H9 (cell line): Measurements from ENCODE around the gene TMCC3. TPM values are rescaled to one million over a fixed set of nuclear protein-coding genes. Genes with fewer than 3 reads are reported as not detected.

Source experiments
- DNase-seq: peaks from one replicate; pipeline ENCODE4 v3.0.0-alpha.2; 2017
- H2AFZ ChIP-seq: one replicate; pipeline ENCODE4 v1.6.1; 2013; ENCODE audit warnings: mild to moderate bottlenecking, low read length, control low read depth, moderate library complexity
- H2AK5ac ChIP-seq: 2 replicates; pipeline ENCODE4 v1.6.1; 2013; ENCODE audit warnings: low read length, control low read depth, mixed read lengths; ENCODE audit not compliant: insufficient read length
- H2BK120ac ChIP-seq: one replicate; pipeline ENCODE4 v1.6.1; 2013; ENCODE audit warnings: low read depth, mild to moderate bottlenecking, low read length, control low read depth, inconsistent platforms; ENCODE audit not compliant: poor library complexity, severe bottlenecking
- H2BK12ac ChIP-seq: 2 replicates; pipeline ENCODE4 v1.6.1; 2013; ENCODE audit warnings: low read length, control low read depth, mixed read lengths, low read depth; ENCODE audit not compliant: insufficient read length
- H2BK15ac ChIP-seq: 2 replicates; pipeline ENCODE4 v1.6.1; 2013; ENCODE audit warnings: low read depth, low read length, control low read depth
- H2BK20ac ChIP-seq: one replicate; pipeline ENCODE4 v1.6.1; 2013; ENCODE audit warnings: low read depth, mild to moderate bottlenecking, low read length, control low read depth, inconsistent platforms; ENCODE audit not compliant: poor library complexity, severe bottlenecking
- H2BK5ac ChIP-seq: 2 replicates; pipeline ENCODE4 v1.6.1; 2013; ENCODE audit warnings: low read length, control low read depth, mixed read lengths; ENCODE audit not compliant: insufficient read length
- H3K14ac ChIP-seq: 2 replicates; pipeline ENCODE4 v1.6.1; 2013; ENCODE audit warnings: low read length, control low read depth; ENCODE audit not compliant: insufficient read depth
- H3K18ac ChIP-seq: 2 replicates; pipeline ENCODE4 v1.6.1; 2013; ENCODE audit warnings: low read depth, mild to moderate bottlenecking, mixed read lengths, low read length, control low read depth; ENCODE audit not compliant: insufficient read length
- H3K23ac ChIP-seq: 2 replicates; pipeline ENCODE4 v1.6.1; 2013; ENCODE audit warnings: low read length, control low read depth, mixed read lengths, low read depth; ENCODE audit not compliant: insufficient read length
- H3K23me2 ChIP-seq: 2 replicates; pipeline ENCODE4 v1.6.1; 2013; ENCODE audit warnings: low read depth, mild to moderate bottlenecking, mixed read lengths, low read length, control low read depth; ENCODE audit not compliant: insufficient read length, poor library complexity, severe bottlenecking
- H3K27ac ChIP-seq: 2 replicates; pipeline ENCODE4 v1.5.1; 2013; ENCODE audit warnings: low read length, control low read depth, mixed read lengths, low read depth; ENCODE audit not compliant: insufficient read length
- H3K27me3 ChIP-seq: 2 replicates; pipeline ENCODE4 v1.6.1; 2013; ENCODE audit warnings: low read length, control low read depth, inconsistent platforms; ENCODE audit not compliant: insufficient read depth
- H3K4ac ChIP-seq: 2 replicates; pipeline ENCODE4 v1.6.1; 2013; ENCODE audit warnings: low read depth, mild to moderate bottlenecking, control low read depth, inconsistent platforms, low read length, moderate library complexity
- H3K4me1 ChIP-seq: 2 replicates; pipeline ENCODE4 v1.6.1; 2013; ENCODE audit warnings: low read length, control low read depth, inconsistent platforms; ENCODE audit not compliant: insufficient read depth
- H3K4me2 ChIP-seq: 2 replicates; pipeline ENCODE4 v1.6.1; 2013; ENCODE audit warnings: low read length, control low read depth, mixed read lengths; ENCODE audit not compliant: insufficient read length, insufficient read depth
- H3K56ac ChIP-seq: 2 replicates; pipeline ENCODE4 v1.6.1; 2013; ENCODE audit warnings: low read depth, mild to moderate bottlenecking, mixed read lengths, low read length, control low read depth; ENCODE audit not compliant: insufficient read length
- H3K79me1 ChIP-seq: 2 replicates; pipeline ENCODE4 v1.6.1; 2013; ENCODE audit warnings: low read depth, mild to moderate bottlenecking, moderate library complexity, low read length, control low read depth, inconsistent platforms; ENCODE audit not compliant: insufficient read depth, poor library complexity, severe bottlenecking
- H3K79me2 ChIP-seq: 2 replicates; pipeline ENCODE4 v1.6.1; 2013; ENCODE audit warnings: low read length, control low read depth, inconsistent platforms; ENCODE audit not compliant: insufficient read depth
- H3K9ac ChIP-seq: 2 replicates; pipeline ENCODE4 v1.6.1; 2013; ENCODE audit warnings: low read length, control low read depth, mixed read lengths; ENCODE audit not compliant: insufficient read length; ENCODE audit errors: extremely low read depth
- H3K9me3 ChIP-seq: one replicate; pipeline ENCODE4 v1.6.1; 2013; ENCODE audit warnings: low read depth, low read length, inconsistent platforms; ENCODE audit not compliant: control insufficient read depth
- H3T11ph ChIP-seq: one replicate; pipeline ENCODE4 v1.6.1; 2013; ENCODE audit warnings: mild to moderate bottlenecking, low read length, control low read depth, inconsistent platforms
- H4K20me1 ChIP-seq: one replicate; pipeline ENCODE4 v1.6.1; 2013; ENCODE audit not compliant: control insufficient read depth, insufficient read length, insufficient read depth
- H4K5ac ChIP-seq: 2 replicates; pipeline ENCODE4 v1.6.1; 2013; ENCODE audit warnings: low read depth, mild to moderate bottlenecking, mixed read lengths, low read length, control low read depth; ENCODE audit not compliant: insufficient read length
- H4K8ac ChIP-seq: replicated peaks from 2 replicates; pipeline ENCODE4 v1.6.1; 2013; ENCODE audit warnings: low read length, control low read depth, mixed read lengths, low read depth; ENCODE audit not compliant: insufficient read length
- H4K91ac ChIP-seq: 2 replicates; pipeline ENCODE4 v1.6.1; 2013; ENCODE audit warnings: low read depth, mild to moderate bottlenecking, moderate library complexity, mixed read lengths, low read length, control low read depth; ENCODE audit not compliant: insufficient read length
- H3K27ac Mint-ChIP-seq, 3 experiments: 2 replicates in 2 of 3; 3 replicates in 1 of 3; pipeline ENCODE4 v1.8.0; 2020 to 2021; ENCODE audit warnings: mixed read lengths in 3 of 3, mild to moderate bottlenecking in 1 of 3, moderate library complexity in 1 of 3
- H3K27me3 Mint-ChIP-seq: 2 replicates; pipeline ENCODE4 v1.8.0; 2021; ENCODE audit warnings: low read depth, mild to moderate bottlenecking, moderate library complexity, mixed read lengths
- H3K36me3 Mint-ChIP-seq, 3 experiments: 2 replicates in 2 of 3; 3 replicates in 1 of 3; pipeline ENCODE4 v1.8.0; 2020 to 2021; ENCODE audit warnings: low read depth in 3 of 3, mixed read lengths in 3 of 3; ENCODE audit not compliant: insufficient read depth in 1 of 3
- H3K4me1 Mint-ChIP-seq, 2 experiments: 2 replicates each; pipeline ENCODE4 v1.8.0; 2020; ENCODE audit warnings: mixed read lengths in 2 of 2
- H3K4me3 Mint-ChIP-seq, 2 experiments: 2 replicates in 1 of 2; 3 replicates in 1 of 2; pipeline ENCODE4 v1.8.0; 2020 to 2021; ENCODE audit warnings: mild to moderate bottlenecking in 2 of 2, mixed read lengths in 2 of 2, moderate library complexity in 1 of 2
- H3K9me3 Mint-ChIP-seq, 2 experiments: 2 replicates in 1 of 2; 3 replicates in 1 of 2; pipeline ENCODE4 v1.8.0; 2020; ENCODE audit warnings: mild to moderate bottlenecking in 2 of 2, mixed read lengths in 2 of 2, moderate library complexity in 1 of 2
- WGBS: extraction: QIAGEN DNeasy Blood & Tissue Kit; methylation state at CpG from one replicate; pipeline ENCODE4 v1.1.7; 2013; ENCODE audit warnings: missing lambda C conversion rate, low lambda C conversion rate, mixed read lengths; ENCODE audit not compliant: insufficient read length; ENCODE audit errors: extremely low coverage; 5-methylcytosine and 5-hydroxymethylcytosine counted together
- total RNA-seq: library from RNA; stranded (reverse); gene quantifications from 2 replicates; pipeline ENCODE4 v1.2.1, GENCODE V29; 2021
- TF ChIP-seq, protein P1 (sequence below): fragments of 200-600 bp; sonication (generic); conservative IDR thresholded peaks from 3 replicates; pipeline ENCODE4 v1.8.0; 2021; ENCODE audit warnings: antibody characterized with exemption, mild to moderate bottlenecking

Gene TMCC3
- total RNA-seq, 1 experiment from 2014 or later = 0.87 TPM

GRCh38 chr12:94622475-94622874, 27.9 kb downstream of the TMCC3 start:
- Histone ChIP-seq H3K79me2 (no peaks in the 10 kb centered on the region), H3K27ac (no peak overlapping the region), H2BK15ac (no peak overlapping the region)

More at GRCh38 chr12:94622475-94622874, 27.9 kb downstream of the TMCC3 start:
- DNase-seq = no peak
- H2BK5ac ChIP-seq = no peak overlapping the region
- H3T11ph ChIP-seq = no peak overlapping the region
- peaks cover 0 to 3% of the 10 kb centered on the region in 2 experiments; a peak in 2 of 4 replicates for H3K4me1 Mint-ChIP-seq
- TF ChIP-seq, protein P1, sequence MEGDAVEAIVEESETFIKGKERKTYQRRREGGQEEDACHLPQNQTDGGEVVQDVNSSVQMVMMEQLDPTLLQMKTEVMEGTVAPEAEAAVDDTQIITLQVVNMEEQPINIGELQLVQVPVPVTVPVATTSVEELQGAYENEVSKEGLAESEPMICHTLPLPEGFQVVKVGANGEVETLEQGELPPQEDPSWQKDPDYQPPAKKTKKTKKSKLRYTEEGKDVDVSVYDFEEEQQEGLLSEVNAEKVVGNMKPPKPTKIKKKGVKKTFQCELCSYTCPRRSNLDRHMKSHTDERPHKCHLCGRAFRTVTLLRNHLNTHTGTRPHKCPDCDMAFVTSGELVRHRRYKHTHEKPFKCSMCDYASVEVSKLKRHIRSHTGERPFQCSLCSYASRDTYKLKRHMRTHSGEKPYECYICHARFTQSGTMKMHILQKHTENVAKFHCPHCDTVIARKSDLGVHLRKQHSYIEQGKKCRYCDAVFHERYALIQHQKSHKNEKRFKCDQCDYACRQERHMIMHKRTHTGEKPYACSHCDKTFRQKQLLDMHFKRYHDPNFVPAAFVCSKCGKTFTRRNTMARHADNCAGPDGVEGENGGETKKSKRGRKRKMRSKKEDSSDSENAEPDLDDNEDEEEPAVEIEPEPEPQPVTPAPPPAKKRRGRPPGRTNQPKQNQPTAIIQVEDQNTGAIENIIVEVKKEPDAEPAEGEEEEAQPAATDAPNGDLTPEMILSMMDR = no peak
- no peak overlapping the region for H3K27ac Mint-ChIP-seq
- H3K9me3 Mint-ChIP-seq = peaks cover 6 to 7% of the 10 kb centered on the region in 2 experiments; a peak in 3 of 5 replicates
- no peak overlapping the region for H3K4me2 ChIP-seq
- no peak overlapping the region for H3K18ac ChIP-seq
- no peak overlapping the region for H3K4ac ChIP-seq
- no peak overlapping the region for H2BK120ac ChIP-seq
- no peaks in the 10 kb centered on the region for H3K79me1 ChIP-seq
- H4K20me1 ChIP-seq = no peaks in the 10 kb centered on the region
- no peak overlapping the region for H4K8ac ChIP-seq
- peaks cover 1% of the 10 kb centered on the region; the same call in 1 of the 2 replicates for H3K27me3 Mint-ChIP-seq
- no peak overlapping the region for H4K91ac ChIP-seq
- H2AFZ ChIP-seq = no peak overlapping the region
- no peak overlapping the region for H2BK12ac ChIP-seq
- no peaks in the 10 kb centered on the region for H3K4me1 ChIP-seq
- no peak overlapping the region for H2AK5ac ChIP-seq
- H2BK20ac ChIP-seq = no peak overlapping the region
- peaks cover 0 to 6% (median 0%) of the 10 kb centered on the region in 3 experiments; a peak in 4 of 7 replicates for H3K36me3 Mint-ChIP-seq
- no peak overlapping the region for H3K4me3 Mint-ChIP-seq
- no CpG with 5 or more reads among the region's 4 CpGs for WGBS
- no peaks in the 10 kb centered on the region for H3K23me2 ChIP-seq
- H3K9me3 ChIP-seq = no peaks in the 10 kb centered on the region
- no peaks in the 10 kb centered on the region for H3K27me3 ChIP-seq
- H3K56ac ChIP-seq = no peak overlapping the region
- no peak overlapping the region for H4K5ac ChIP-seq
- H3K14ac ChIP-seq = no peak overlapping the region
- H3K23ac ChIP-seq = no peak overlapping the region
- H3K9ac ChIP-seq = no peak overlapping the region
